ENCODE measurements around the gene DTX3L. TPM values are rescaled to one million over a fixed set of nuclear protein-coding genes. Genes with fewer than 3 reads are reported as not detected.

Gene DTX3L
- total and polyA plus RNA-seq, 7 experiments from 2014 or later: 27.5 to 164 (median 35.2) TPM

DNA sequence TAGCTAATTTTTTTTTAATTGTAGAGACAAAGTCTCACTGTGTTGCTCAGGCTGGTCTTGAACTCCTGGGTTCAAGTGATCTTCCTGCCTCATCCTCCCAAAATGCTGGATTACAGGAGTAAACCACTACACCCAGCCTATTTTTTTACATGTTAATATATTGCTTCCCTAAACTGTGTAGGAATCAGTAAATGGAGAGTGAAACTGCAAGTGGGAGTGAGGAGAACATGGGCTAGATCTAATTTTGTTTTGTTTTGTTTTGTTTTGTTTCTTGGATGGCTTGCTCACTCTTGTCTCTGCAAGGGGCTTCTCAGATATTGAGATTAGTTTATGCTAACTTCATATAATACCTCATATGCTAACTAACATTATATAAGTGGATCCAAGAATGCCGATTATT lies 44.8 kb downstream of the DTX3L start:
- H3K27me3 ChIP-seq (ENCODE audit: control insufficient read depth in 2 of 2, insufficient read depth in 2 of 2, low read length in 2 of 2): no peaks in the 10 kb centered on the region

DNA sequence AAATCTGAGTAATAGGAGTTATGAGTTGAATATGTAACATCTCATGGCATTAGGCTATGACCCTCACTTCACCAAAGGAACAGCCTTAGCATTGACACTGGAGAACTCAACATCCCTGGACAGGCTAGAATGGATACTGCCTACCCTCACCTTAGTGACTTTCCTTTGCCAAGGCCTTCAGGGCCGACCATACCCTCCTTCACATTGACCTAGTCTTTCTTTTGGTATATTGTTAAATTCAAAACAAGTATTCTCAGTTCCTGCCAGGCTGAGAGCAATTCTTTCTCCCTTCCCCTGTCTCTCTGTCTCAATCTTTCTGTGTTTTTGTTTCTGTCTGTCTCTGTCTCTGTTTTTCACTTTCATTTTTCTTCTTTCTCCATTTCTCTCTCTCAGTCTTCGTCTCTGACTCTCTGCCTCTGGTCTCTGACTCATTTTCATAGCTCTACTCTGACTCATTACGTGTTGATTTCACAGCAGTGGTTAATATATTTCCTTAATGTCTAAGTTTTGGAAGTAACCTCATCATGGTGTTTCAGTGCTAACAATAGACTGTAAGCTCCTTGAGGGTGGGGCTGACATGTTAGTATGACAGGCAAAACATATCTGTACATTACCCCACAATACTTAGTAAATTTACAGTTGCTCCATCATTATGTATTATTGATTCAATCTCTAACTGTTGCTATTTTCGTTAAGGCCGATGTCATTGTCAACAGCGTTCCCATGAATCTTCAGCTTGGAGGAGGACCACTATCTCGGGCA lies 45.8 kb downstream of the DTX3L start:
- peaks cover 5 to 33% (median 8%) of the 10 kb centered on the region in 7 donors for H3K4me1 Mint-ChIP-seq
- Histone ChIP-seq H3K4me3 (ENCODE audit: low read length) (no peak overlapping the region), H3K27ac (ENCODE audit: low read depth, low read length) (no peak overlapping the region), H3K27me3 (ENCODE audit: control insufficient read depth in 2 of 2, insufficient read depth in 2 of 2, low read length in 2 of 2) (no peaks in the 10 kb centered on the region), H3K36me3 (ENCODE audit: control insufficient read depth in 2 of 3, insufficient read depth in 3 of 3, low read length in 3 of 3) (peaks cover 0 to 23% (median 6%) of the 10 kb centered on the region in 3 experiments), H3K4me1 (ENCODE audit: control insufficient read depth in 2 of 2, insufficient read depth in 2 of 2, low read length in 2 of 2) (no peaks in the 10 kb centered on the region), H3K9me3 (ENCODE audit: control insufficient read depth in 2 of 3, low read length in 3 of 3) (no peaks in the 10 kb centered on the region)
- H3K27ac Mint-ChIP-seq: peak overlapping the region in 7 of 9 donors; percentile 39 to 96 (median 89)
- H3K4me3 Mint-ChIP-seq: peak overlapping the region in 2 of 10 donors; percentile 72 to 74
- intact Hi-C loops (cut with micrococcal nuclease): loop anchor here (1.0 to 5.0 kb wide), 4 partner anchors 33 to 70 kb away; partner anchors contain the start of genes DTX3L (in 2 of the 2), PARP9 (in 2 of the 2), PARP14 (in 1 of the 2) and PARP15 (in 1 of the 2)
- CTCF ChIA-PET: no interaction called here
- DNase-seq: peak in 1 of 9 donors; percentile 30
- H3K27me3 Mint-ChIP-seq: no peaks in the 10 kb centered on the region
- H3K9me3 Mint-ChIP-seq: peaks cover 0 to 3% (median 0%) of the 10 kb centered on the region in 11 donors
- peaks cover 10 to 51% (median 32%) of the 10 kb centered on the region in 5 donors for H3K36me3 Mint-ChIP-seq
- POLR2A ChIA-PET: no interaction called here
- peak; percentile 73 for ATAC-seq

More for the DNA sequence above, 44.8 kb downstream of the DTX3L start:
- ATAC-seq (no peak), DNase-seq (no peak)
- peak overlapping the region in 1 of 10 donors; percentile 44 for H3K4me3 Mint-ChIP-seq
- Histone ChIP-seq H3K4me1 (ENCODE audit: control insufficient read depth in 2 of 2, insufficient read depth in 2 of 2, low read length in 2 of 2) (no peaks in the 10 kb centered on the region), H3K36me3 (ENCODE audit: control insufficient read depth in 2 of 3, insufficient read depth in 3 of 3, low read length in 3 of 3) (peaks cover 0 to 23% (median 6%) of the 10 kb centered on the region in 3 experiments), H3K4me3 (ENCODE audit: low read length) (no peak overlapping the region), H3K9me3 (ENCODE audit: control insufficient read depth in 2 of 3, low read length in 3 of 3) (no peaks in the 10 kb centered on the region), H3K27ac (ENCODE audit: low read depth, low read length) (no peak overlapping the region)
- no peaks in the 10 kb centered on the region for H3K27me3 Mint-ChIP-seq
- CTCF ChIA-PET: no interaction called here
- intact Hi-C loops (cut with micrococcal nuclease): loop anchor here in 1 of 2 donors (5.0 kb wide), 1 partner anchor 47 kb away; the partner anchor contains the start of genes DTX3L and PARP9
- H3K27ac Mint-ChIP-seq: peak overlapping the region in 3 of 9 donors; percentile 21 to 93 (median 71)
- peaks cover 0 to 3% (median 0%) of the 10 kb centered on the region in 11 donors for H3K9me3 Mint-ChIP-seq
- peaks cover 5 to 36% (median 8%) of the 10 kb centered on the region in 7 donors for H3K4me1 Mint-ChIP-seq
- H3K36me3 Mint-ChIP-seq: peaks cover 10 to 51% (median 33%) of the 10 kb centered on the region in 5 donors
- POLR2A ChIA-PET: no interaction called here

DNA sequence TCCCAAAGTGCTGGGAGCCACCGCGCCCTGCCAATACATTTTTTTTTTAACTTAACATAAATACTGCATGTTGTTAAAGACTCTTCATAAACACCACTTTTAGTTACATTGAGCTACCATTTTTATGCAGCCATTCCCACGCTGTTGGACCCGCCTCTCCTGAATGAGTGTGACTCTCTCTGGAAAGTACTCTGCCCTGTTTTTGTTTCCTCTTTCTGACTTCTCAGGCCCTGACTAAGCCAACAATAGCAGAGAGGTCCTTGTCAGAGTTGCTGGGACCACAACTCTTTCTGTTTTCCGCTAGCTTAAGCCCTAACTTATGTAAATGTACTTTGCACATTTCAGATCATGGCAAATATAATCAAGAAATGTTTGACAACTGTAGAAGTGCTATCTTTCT lies 48.6 kb downstream of the DTX3L start:
- POLR2A ChIA-PET: interaction anchor here (0.7 kb wide), 1 partner anchor 87 kb away, joined by 3 read pairs; no protein-coding TSS in a partner anchor
- no peak overlapping the region for H3K27ac ChIP-seq (ENCODE audit: low read depth, low read length)
- peaks cover 10 to 65% (median 38%) of the 10 kb centered on the region in 5 donors for H3K36me3 Mint-ChIP-seq
- H3K4me3 ChIP-seq (ENCODE audit: low read length): no peak overlapping the region
- H3K36me3 ChIP-seq (ENCODE audit: control insufficient read depth in 2 of 3, insufficient read depth in 3 of 3, low read length in 3 of 3): peaks cover 4 to 23% (median 6%) of the 10 kb centered on the region in 3 experiments
- intact Hi-C loops (cut with micrococcal nuclease): no loop called here
- no peak overlapping the region for H3K27ac Mint-ChIP-seq
- H3K9me3 ChIP-seq (ENCODE audit: control insufficient read depth in 2 of 3, low read length in 3 of 3): no peaks in the 10 kb centered on the region
- no peak for DNase-seq
- peaks cover 5 to 33% (median 7%) of the 10 kb centered on the region in 7 donors for H3K4me1 Mint-ChIP-seq
- H3K27me3 ChIP-seq (ENCODE audit: control insufficient read depth in 2 of 2, insufficient read depth in 2 of 2, low read length in 2 of 2): no peaks in the 10 kb centered on the region
- ATAC-seq: no peak
- H3K4me1 ChIP-seq (ENCODE audit: control insufficient read depth in 2 of 2, insufficient read depth in 2 of 2, low read length in 2 of 2): no peaks in the 10 kb centered on the region
- H3K4me3 Mint-ChIP-seq: no peak overlapping the region
- CTCF ChIA-PET: no interaction called here
- H3K9me3 Mint-ChIP-seq: peaks cover 0 to 3% (median 0%) of the 10 kb centered on the region in 11 donors
- no peaks in the 10 kb centered on the region for H3K27me3 Mint-ChIP-seq

DNA sequence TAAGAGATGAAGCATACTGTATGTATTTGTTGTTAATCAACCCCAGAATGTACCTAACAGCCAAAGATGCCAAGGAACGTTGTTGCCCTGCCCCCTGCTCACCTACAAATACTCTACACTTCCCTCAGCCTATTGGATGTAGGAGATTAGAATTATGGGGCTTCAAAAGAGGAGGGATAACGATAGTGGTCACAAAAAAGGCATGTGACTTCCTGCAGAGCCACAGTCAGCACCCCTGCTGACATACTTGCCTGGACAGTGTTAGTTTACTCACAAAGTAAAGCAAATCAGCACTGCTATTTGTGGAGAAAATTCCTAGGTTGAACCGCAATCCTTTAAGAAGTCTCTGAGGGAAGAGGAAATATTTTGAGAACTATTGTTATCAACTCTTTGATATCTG lies 51.2 kb downstream of the DTX3L start:
- Mint-ChIP-seq H3K27me3 (no peaks in the 10 kb centered on the region), H3K4me3 (no peak overlapping the region), H3K27ac (no peak overlapping the region), H3K36me3 (peaks cover 11 to 64% (median 35%) of the 10 kb centered on the region in 5 donors), H3K4me1 (peaks cover 0 to 13% (median under 1%) of the 10 kb centered on the region in 7 donors), H3K9me3 (peaks cover 0 to 3% (median 0%) of the 10 kb centered on the region in 11 donors)
- ATAC-seq (no peak), DNase-seq (no peak)
- H3K4me1 ChIP-seq (ENCODE audit: control insufficient read depth in 2 of 2, insufficient read depth in 2 of 2, low read length in 2 of 2): no peaks in the 10 kb centered on the region
- ChIA-PET POLR2A (no interaction called here), CTCF (no interaction called here)
- H3K27ac ChIP-seq (ENCODE audit: low read depth, low read length): no peak overlapping the region
- intact Hi-C loops (cut with micrococcal nuclease): no loop called here
- peaks cover 2 to 26% (median 11%) of the 10 kb centered on the region in 3 experiments for H3K36me3 ChIP-seq (ENCODE audit: control insufficient read depth in 2 of 3, insufficient read depth in 3 of 3, low read length in 3 of 3)
- no peaks in the 10 kb centered on the region for H3K27me3 ChIP-seq (ENCODE audit: control insufficient read depth in 2 of 2, insufficient read depth in 2 of 2, low read length in 2 of 2)
- no peaks in the 10 kb centered on the region for H3K9me3 ChIP-seq (ENCODE audit: control insufficient read depth in 2 of 3, low read length in 3 of 3)
- H3K4me3 ChIP-seq (ENCODE audit: low read length): no peak overlapping the region

DNA sequence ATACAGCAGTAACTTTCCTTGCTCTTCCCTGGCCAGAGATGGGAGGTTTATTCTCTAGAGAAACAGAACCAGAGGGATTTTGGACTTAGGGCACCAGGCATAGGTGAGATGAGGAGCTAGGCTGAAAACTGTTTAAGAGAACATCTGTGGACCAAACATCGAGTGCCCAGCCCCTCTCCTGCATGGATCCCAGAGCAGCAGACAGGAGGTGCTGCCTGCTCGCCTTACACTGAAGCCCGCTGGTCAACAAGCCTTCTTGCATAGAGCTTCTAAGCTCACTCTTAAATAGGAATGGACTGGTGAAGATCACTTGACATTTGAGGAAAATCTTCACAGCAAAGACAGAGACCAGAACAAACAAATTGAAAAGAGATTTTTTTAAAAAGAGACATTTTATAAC lies 54.5 kb downstream of the DTX3L start:
- H3K36me3 Mint-ChIP-seq: peaks cover 22 to 68% (median 37%) of the 10 kb centered on the region in 5 donors

DNA sequence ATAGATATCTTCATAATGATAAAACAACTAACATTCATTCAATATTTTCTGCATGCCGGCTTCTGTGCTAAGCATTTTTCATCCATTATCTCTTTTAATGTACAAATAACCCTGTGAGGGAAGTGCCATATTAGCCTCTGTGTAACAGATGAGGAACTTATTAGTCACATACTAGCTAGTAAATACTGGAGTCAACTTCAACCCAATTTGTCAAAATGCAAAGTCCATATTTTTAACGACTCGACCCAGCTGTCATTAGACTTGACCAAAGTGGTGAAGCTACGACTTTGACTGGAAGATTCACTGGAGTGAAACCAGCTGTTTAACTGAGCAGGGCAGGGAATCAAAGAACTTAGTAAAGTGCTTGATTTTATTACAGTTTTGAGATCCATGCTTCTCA lies 54.9 kb downstream of the DTX3L start:
- no peak for DNase-seq
- H3K4me1 Mint-ChIP-seq: peaks cover 0 to 12% (median 0%) of the 10 kb centered on the region in 7 donors
- no peaks in the 10 kb centered on the region for H3K27me3 ChIP-seq (ENCODE audit: control insufficient read depth in 2 of 2, insufficient read depth in 2 of 2, low read length in 2 of 2)

More for the DNA sequence above, 54.5 kb downstream of the DTX3L start:
- H3K9me3 Mint-ChIP-seq: no peaks in the 10 kb centered on the region
- Histone ChIP-seq H3K4me1 (ENCODE audit: control insufficient read depth in 2 of 2, insufficient read depth in 2 of 2, low read length in 2 of 2) (no peaks in the 10 kb centered on the region), H3K9me3 (ENCODE audit: control insufficient read depth in 2 of 3, low read length in 3 of 3) (no peaks in the 10 kb centered on the region), H3K27ac (ENCODE audit: low read depth, low read length) (no peak overlapping the region), H3K36me3 (ENCODE audit: control insufficient read depth in 2 of 3, insufficient read depth in 3 of 3, low read length in 3 of 3) (peaks cover 0 to 36% (median 11%) of the 10 kb centered on the region in 3 experiments), H3K27me3 (ENCODE audit: control insufficient read depth in 2 of 2, insufficient read depth in 2 of 2, low read length in 2 of 2) (no peaks in the 10 kb centered on the region), H3K4me3 (ENCODE audit: low read length) (no peak overlapping the region)
- intact Hi-C loops (cut with micrococcal nuclease): no loop called here
- ChIA-PET CTCF (no interaction called here), POLR2A (interaction anchor here (0.6 kb wide), 1 partner anchor 260 kb away, joined by 3 read pairs; no protein-coding TSS in a partner anchor)
- H3K4me1 Mint-ChIP-seq: peaks cover 0 to 11% (median 0%) of the 10 kb centered on the region in 7 donors
- peak overlapping the region in 3 of 9 donors; percentile 4 to 67 (median 13) for H3K27ac Mint-ChIP-seq
- no peaks in the 10 kb centered on the region for H3K27me3 Mint-ChIP-seq
- no peak for DNase-seq
- no peak overlapping the region for H3K4me3 Mint-ChIP-seq
- ATAC-seq: no peak

More for the DNA sequence above, 54.9 kb downstream of the DTX3L start:
- ChIA-PET POLR2A (no interaction called here), CTCF (no interaction called here)
- Mint-ChIP-seq H3K27ac (no peak overlapping the region), H3K27me3 (no peaks in the 10 kb centered on the region), H3K4me3 (no peak overlapping the region), H3K36me3 (peaks cover 22 to 69% (median 38%) of the 10 kb centered on the region in 5 donors), H3K9me3 (no peaks in the 10 kb centered on the region)
- peaks cover 0 to 38% (median 11%) of the 10 kb centered on the region in 3 experiments for H3K36me3 ChIP-seq (ENCODE audit: control insufficient read depth in 2 of 3, insufficient read depth in 3 of 3, low read length in 3 of 3)
- H3K9me3 ChIP-seq (ENCODE audit: control insufficient read depth in 2 of 3, low read length in 3 of 3): no peaks in the 10 kb centered on the region
- intact Hi-C loops (cut with micrococcal nuclease): no loop called here
- H3K4me1 ChIP-seq (ENCODE audit: control insufficient read depth in 2 of 2, insufficient read depth in 2 of 2, low read length in 2 of 2): no peaks in the 10 kb centered on the region
- no peak for ATAC-seq
- no peak overlapping the region for H3K27ac ChIP-seq (ENCODE audit: low read depth, low read length)
- H3K4me3 ChIP-seq (ENCODE audit: low read length): no peak overlapping the region
